HG02759 (cell line): Measurements from ENCODE around the gene MALSU1.
A peak's percentile ranks its signal among the peaks of the same experiment; 100 is the strongest.

ENCODE experiments used
- ATAC-seq: cut with Tn5 transposase; IDR thresholded peaks from one replicate; pipeline ENCODE4 v1.9.1; 2021; ENCODE audit warnings: mild to moderate bottlenecking, moderate library complexity; ENCODE audit not compliant: unreplicated experiment

The MALSU1 gene

GRCh38 chr7:23334482-23335056, 35.4 kb downstream of the MALSU1 start:
- ATAC-seq, result no peak

GRCh38 chr7:23335136-23335535, 36.0 kb downstream of the MALSU1 start:
- no peak for ATAC-seq

- no peak for ATAC-seq
Measured at GRCh38 chr7:23335621-23336020, 36.5 kb downstream of the MALSU1 start.

DNA sequence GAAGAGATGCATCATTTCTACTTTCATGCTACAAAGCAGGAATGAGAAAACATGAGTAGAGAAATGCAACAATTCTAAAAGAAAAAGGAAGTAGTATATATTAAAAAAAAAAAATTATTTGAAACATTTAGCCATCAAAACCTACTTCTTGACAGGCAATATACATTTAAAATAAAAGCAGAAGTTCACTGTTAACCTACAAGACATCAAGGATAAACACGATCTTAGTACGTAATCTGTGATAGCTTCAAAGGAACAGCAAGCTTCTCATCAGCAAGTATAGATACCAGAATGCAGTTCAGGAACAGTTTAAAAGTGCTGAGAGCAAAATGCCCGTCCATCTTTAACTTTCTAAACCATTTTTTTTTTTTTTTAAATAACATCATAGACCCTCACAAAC, 36.9 kb downstream of the MALSU1 start:
- ATAC-seq, result no peak

DNA sequence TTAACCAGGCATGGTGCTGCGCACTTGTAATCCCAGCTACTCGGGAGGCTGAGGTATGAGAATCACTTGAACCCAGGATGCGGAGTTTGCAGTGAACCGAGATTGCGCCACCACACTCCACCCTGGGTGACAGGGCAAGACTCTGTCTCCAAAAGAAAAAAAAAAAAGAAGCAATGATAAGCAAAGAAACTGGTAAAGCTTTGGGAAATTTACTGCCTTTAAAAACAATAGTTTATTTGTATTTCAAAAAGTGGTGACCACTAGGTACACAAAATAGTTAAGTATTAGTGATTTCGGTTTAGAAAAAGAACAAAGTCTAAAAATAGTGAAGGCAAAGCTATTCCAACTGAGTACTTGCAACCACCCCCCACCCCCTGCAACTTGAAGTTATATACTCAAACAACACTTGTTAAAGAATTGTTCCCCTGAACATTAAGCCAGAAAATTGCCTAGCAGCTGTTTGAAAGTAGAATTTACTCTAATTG, 37.7 kb downstream of the MALSU1 start:
- no peak for ATAC-seq

- no peak for ATAC-seq
Measured at GRCh38 chr7:23337374-23337773, 38.2 kb downstream of the MALSU1 start.

- ATAC-seq, result no peak
Measured at GRCh38 chr7:23338439-23338838, 39.3 kb downstream of the MALSU1 start.

DNA sequence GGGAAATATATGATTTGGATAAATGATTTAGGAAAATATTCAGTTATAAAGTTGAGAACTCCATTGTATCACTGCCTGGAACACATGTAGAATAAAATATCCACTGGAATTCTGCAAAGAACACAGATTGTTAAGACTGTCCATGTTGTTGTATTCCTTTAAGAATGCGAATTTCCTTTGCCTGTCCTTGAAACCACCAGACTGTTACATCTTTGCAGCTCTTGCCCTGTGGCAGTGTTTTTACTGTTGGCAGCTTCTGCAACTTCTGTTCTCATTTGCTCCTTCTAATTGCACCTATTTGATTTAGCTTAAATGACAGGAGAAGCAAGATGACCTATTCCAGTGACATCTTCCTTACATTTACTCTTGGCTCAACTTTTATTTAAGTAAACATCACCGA, 39.7 kb downstream of the MALSU1 start:
- ATAC-seq, result no peak

DNA sequence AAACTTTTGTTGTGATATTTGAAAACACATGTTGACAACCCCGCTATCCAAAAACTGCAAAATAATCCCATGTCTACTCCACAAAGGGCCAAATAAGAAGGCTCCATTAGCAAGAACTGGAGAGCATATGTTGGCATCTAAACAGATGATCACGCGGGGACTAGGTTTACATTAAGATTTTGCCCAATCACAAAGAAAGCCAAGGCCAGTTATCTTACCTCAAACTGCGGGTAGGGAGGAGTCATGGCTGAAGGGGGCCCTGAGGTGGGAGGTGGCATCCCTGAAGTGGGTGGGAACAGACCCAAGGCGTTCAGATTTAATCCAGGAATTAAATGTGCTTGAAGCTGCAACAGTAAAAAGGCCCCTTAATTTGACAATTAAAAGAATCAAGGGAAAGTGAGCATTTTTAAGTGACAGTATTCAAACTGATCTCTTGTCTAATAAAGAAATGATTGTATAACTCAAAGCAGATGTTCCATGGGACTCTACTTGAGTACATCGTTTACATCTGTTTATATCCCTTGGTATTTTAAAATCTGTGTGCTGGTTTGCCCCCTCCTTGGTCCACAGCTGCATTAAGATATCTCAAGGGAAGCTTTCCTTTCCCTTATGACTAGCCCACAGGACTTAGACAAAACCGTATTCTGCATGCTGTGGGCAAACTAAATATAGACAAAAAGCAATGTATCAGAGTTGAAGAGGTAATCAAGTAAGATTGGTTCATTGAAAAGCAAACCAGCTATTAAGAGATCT, 42.9 kb downstream of the MALSU1 start:
- no peak for ATAC-seq

GRCh38 chr7:23343102-23343501, 44.0 kb downstream of the MALSU1 start:
- ATAC-seq, result no peak

- ATAC-seq, result no peak
Measured at GRCh38 chr7:23343806-23344475, 44.8 kb downstream of the MALSU1 start.

DNA sequence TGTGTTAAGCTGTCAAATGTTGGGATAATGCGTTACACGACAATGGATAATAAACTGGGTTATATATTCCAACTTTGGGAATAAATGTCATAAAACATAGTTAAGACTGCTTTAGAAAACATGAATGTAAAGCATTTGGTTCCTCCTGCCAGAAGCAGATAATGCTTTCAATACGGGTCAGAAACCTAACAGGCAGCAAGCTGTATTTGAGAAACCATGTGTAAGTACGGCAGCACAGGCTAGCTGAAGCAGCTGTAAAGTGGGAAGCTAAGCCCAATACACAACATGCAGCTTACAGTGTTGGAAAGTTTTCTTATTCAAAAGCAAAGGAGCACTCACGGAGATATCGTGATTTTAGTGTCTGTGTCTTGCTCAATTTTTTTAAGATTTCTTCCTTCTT, 46.5 kb downstream of the MALSU1 start:
- ATAC-seq, result no peak

DNA sequence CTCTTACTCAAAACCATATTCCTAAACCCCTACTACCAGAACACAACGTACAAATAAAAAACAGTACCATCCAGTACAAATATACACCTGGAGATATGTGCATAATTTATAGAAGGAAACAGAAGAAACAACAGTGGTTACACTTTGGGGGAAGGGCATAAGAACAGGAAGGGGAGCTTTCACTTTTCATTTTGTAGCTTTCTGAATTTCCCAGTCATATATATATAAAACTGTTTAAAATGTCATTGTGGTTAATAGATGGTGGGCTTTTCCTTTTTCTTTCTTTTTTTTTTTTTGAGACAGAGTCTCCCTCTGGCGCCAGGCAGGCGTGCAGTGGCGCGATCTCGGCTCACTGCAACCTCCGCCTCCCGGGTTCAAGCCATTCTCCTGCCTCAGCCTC, 47.2 kb downstream of the MALSU1 start:
- peak; percentile 56 for ATAC-seq

DNA sequence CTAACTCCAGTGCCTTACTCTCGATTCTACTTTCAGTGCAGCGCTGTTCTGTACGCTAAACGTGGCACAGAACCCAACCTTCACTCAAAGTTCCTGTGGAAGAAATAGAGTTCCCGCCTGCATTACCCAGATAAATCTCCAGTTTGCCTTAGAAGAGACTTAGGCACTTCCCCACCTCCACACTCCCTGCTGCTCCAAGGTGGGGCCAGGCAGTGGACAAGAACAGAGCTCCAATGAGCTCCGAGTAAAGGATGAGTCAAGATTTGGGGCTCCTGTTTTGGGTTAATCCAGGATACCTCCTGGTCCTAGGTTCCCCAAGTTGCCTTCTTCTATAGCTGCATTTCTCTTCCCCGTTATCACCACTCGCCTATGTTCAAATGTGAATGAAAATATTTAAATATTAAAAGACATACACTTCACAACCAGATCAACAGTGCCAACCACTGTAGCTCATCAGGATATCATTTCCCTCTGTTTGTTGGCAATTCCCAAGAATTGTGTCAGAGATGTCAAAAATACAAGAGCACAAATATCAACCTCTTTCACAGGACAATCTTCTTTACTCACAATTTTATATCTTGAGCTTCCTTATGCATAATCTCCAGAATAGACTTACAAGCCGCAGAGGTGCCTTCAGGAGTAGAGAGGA, 48.0 kb downstream of the MALSU1 start:
- no peak for ATAC-seq

GRCh38 chr7:23347682-23348180, 48.6 kb downstream of the MALSU1 start:
- no peak for ATAC-seq

DNA sequence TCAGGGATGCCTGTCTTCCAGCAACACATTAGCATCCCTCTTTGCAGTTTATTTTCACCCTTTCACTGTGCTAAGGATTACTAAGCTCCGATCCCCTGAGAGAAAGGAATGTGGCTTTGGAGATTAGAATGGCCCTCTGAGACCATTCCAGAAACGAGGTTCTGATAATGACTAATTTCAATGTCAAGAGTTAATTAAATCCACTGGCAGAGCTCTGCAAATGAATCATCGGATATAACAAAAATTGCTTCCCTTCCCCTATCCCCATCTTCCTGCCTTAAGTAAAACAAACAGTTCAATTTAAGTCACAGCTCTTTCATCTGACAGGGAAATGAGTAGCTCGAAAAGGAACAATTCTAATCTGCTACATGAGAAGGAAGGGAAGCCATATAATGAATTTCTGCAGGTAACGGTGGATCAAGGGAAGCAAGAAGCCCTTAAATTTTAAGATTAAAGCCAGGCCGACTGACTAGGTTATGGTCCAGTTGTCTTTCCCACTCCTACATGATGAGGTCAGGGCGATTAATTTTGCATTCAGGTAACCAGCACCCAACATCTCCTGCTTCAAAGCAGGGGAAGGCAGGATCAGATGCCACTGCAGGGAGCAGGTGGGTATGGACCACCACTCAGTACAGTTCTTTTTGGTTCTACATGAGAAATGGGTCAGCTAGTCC, 50.5 kb downstream of the MALSU1 start:
- no peak for ATAC-seq

DNA sequence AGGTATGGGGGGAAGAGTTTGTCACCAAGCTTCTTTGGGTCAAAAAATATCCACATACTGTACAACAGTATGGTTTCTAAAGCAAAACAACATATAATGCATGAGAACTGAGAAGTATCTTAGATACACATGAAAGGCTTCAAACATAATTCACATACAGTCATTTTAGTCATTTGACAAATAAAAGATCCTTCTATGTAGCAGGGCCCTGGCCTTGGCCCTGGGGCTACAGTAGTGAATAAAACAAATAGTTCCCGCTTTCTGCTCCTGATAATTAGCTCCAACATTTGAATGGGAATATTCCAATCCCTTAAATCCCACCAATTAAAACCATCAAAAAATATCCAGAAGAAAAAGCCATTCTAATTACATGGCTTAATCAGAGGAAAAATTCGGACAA, 51.3 kb downstream of the MALSU1 start:
- no peak for ATAC-seq

GRCh38 chr7:23353172-23353571, 54.0 kb downstream of the MALSU1 start:
- ATAC-seq, result no peak

DNA sequence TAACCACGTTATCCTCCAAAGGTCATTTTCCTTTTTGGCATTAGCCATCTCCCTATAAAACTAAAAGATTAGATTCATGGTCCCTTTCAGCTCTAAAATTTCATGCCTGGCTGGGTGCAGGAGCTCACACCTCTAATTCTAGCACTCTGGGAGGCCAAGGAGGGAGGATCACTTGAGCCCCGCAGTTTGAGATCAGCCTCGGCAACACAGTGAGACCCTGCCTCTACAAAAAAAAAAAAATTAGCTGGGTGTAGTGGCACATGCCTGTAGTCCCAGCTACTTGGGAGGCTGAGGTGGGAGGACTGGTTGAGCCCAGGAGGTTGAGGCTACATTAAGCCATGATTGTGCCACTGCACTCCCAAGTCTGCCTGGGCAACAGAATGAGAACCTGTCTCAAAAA, 57.0 kb downstream of the MALSU1 start:
- ATAC-seq, result no peak

- no peak for ATAC-seq
Measured at GRCh38 chr7:23356726-23357125, 57.6 kb downstream of the MALSU1 start.
